Testis (tissue), 3 donors: Measurements from ENCODE around the gene LCLAT1. TPM values are rescaled to one million over a fixed set of nuclear protein-coding genes. Genes with fewer than 3 reads are reported as not detected.

Experiments used
- DNase-seq: peaks from one replicate; pipeline ENCODE4 v3.0.0-alpha.2; 2019
- H3K27ac ChIP-seq, 2 donors: fragments of 200-600 bp; sonication (generic); one replicate each; pipeline ENCODE4 v1.5.1; 2019
- H3K27me3 ChIP-seq: fragments of 200-600 bp; sonication (generic); one replicate; pipeline ENCODE4 v1.5.1; 2019
- H3K36me3 ChIP-seq: fragments of 200-600 bp; sonication (generic); one replicate; pipeline ENCODE4 v1.5.1; 2017; ENCODE audit warnings: low read depth; ENCODE audit errors: missing control alignments
- H3K4me1 ChIP-seq: fragments of 200-600 bp; sonication (generic); one replicate; pipeline ENCODE4 v1.5.1; 2019
- H3K4me3 ChIP-seq, 2 donors: fragments of 200-600 bp; sonication (generic); one replicate each; pipeline ENCODE4 v1.5.1; 2017 to 2019
- H3K9me3 ChIP-seq: fragments of 200-600 bp; sonication (generic); one replicate; pipeline ENCODE4 v1.5.1; 2017
- POLR2A ChIP-seq: fragments of 450-650 bp; IDR thresholded peaks from one replicate; pipeline ENCODE4 v1.6.1; 2017; ENCODE audit warnings: antibody characterized with exemption, mild to moderate bottlenecking, moderate library complexity
- WGBS, 2 donors: methylation state at CpG; one replicate each; pipeline ENCODE4 v1.1.5; 2018; 5-methylcytosine and 5-hydroxymethylcytosine counted together
- intact Hi-C: fragments of 100-400 bp; cut with DNase I; formaldehyde crosslinking; loops from one replicate; pipeline ENCODE4 v1.15.1; 2023; ENCODE audit warnings: low total_unique reads
- polyA plus RNA-seq: library from polyadenylated mRNA; stranded (reverse); fragments of 350-450 nt; fragmentation: Illumina TruSeq; extraction: RNeasy Lipid Tissue Mini Kit (QIAGEN cat#74804); gene quantifications from one replicate; pipeline ENCODE4 v1.2.3, GENCODE V29; 2014; ENCODE audit warnings: low read depth, low replicate concordance; ENCODE audit not compliant: insufficient read depth
- total RNA-seq, 2 donors: library from RNA; depleted of rRNA; stranded (reverse); fragments of >200 nt; gene quantifications; one replicate each; pipeline ENCODE4 v1.2.3, GENCODE V29; 2016
- TF ChIP-seq, protein P1 (sequence below), 3 experiments: fragments of 450-650 bp in 2 of 3; fragments of 200-600 bp in 1 of 3; sonication (generic) in 1 of 3; IDR thresholded peaks; one replicate each; pipeline ENCODE4 v1.5.1; 2016 to 2019; ENCODE audit warnings: antibody characterized with exemption in 3 of 3, mild to moderate bottlenecking in 2 of 3, moderate library complexity in 1 of 3

LCLAT1 gene
- total and polyA plus RNA-seq, 3 donors from 2014 or later = 11.1 to 39.4 (median 34.9) TPM

DNA sequence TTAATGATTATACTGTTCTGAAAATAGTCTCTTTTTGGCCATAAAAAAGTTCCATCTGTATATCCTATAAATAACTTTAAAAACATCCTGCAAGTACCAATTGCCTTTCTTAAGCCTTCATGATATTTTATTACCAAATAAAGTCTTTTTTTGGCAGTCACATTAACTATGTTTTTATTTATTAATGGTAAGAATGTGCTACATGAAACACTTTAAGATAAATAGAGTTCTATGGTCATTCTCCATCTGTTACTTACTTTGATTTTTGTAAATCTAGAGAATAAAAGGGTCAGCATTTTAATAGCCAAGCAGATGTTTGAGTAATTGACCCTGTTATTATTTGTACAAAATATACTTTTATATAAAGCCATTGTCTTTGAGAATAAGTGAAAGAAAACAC is 52.6 kb downstream of the LCLAT1 start:
- no peaks in the 10 kb centered on the region for H3K36me3 ChIP-seq
- no peaks in the 10 kb centered on the region for H3K4me1 ChIP-seq
- no peaks in the 10 kb centered on the region for H3K27me3 ChIP-seq
- no peak overlapping the region for H3K27ac ChIP-seq
- no peak for TF ChIP-seq POLR2A
- TF ChIP-seq, protein P1, sequence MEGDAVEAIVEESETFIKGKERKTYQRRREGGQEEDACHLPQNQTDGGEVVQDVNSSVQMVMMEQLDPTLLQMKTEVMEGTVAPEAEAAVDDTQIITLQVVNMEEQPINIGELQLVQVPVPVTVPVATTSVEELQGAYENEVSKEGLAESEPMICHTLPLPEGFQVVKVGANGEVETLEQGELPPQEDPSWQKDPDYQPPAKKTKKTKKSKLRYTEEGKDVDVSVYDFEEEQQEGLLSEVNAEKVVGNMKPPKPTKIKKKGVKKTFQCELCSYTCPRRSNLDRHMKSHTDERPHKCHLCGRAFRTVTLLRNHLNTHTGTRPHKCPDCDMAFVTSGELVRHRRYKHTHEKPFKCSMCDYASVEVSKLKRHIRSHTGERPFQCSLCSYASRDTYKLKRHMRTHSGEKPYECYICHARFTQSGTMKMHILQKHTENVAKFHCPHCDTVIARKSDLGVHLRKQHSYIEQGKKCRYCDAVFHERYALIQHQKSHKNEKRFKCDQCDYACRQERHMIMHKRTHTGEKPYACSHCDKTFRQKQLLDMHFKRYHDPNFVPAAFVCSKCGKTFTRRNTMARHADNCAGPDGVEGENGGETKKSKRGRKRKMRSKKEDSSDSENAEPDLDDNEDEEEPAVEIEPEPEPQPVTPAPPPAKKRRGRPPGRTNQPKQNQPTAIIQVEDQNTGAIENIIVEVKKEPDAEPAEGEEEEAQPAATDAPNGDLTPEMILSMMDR (IDR thresholded peaks at IDR 0.05) = no peak
- no peak for DNase-seq
- no peak overlapping the region for H3K4me3 ChIP-seq
- intact Hi-C loops = no loop called here
- H3K9me3 ChIP-seq = no peaks in the 10 kb centered on the region

DNA sequence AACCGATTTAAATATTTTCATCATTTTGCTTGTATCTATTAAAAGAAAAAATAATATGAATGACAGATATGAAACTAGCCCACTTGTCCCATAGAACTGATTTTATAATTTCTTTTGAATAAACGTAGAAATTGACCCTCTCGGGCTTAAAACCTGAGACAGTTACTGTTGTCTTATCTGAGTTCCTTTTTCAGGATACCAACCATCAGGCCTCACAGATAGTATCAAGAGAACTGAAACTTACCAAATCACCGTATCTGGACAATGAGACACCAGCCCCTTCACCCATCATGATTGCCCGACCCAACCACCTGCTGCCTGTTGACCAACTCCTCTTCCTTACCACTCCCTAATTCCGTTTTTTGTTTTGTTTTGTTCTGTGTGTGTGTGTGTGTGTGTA is 53.7 kb downstream of the LCLAT1 start:
- Histone ChIP-seq H3K36me3 (no peaks in the 10 kb centered on the region), H3K27ac (no peak overlapping the region), H3K4me1 (no peaks in the 10 kb centered on the region), H3K27me3 (no peaks in the 10 kb centered on the region), H3K9me3 (no peaks in the 10 kb centered on the region), H3K4me3 (no peak overlapping the region)
- intact Hi-C loops = no loop called here
- TF ChIP-seq, protein P1 (IDR thresholded peaks at IDR 0.05) = no peak
- no peak for TF ChIP-seq POLR2A
- DNase-seq = no peak
- 97 to 99% methylated on average over 6 of the region's 6 CpGs for WGBS, 2 donors

DNA sequence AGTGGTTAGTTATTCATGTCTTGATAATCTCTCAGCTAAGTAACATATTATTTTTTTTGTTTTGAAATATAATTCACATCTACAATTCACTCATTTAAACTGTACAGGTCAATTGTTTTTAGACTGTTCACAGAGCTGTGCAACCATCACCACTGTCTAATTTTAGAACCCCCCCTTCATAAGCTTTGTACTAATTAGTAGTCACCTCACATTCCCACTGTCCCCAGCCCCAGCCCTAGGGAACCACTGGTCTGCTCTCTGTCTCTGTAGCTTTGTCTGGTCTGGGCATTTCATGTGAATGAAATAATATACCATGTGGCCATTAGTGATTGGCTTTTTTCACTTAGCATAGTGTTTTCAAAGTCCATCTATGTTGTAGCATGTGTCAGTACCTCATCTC is 55.3 kb downstream of the LCLAT1 start:
- no peaks in the 10 kb centered on the region for H3K27me3 ChIP-seq
- no peaks in the 10 kb centered on the region for H3K4me1 ChIP-seq
- H3K9me3 ChIP-seq = no peaks in the 10 kb centered on the region
- TF ChIP-seq, protein P1 (IDR thresholded peaks at IDR 0.05) = no peak
- no peak for TF ChIP-seq POLR2A
- H3K4me3 ChIP-seq = no peak overlapping the region
- intact Hi-C loops = no loop called here
- no peaks in the 10 kb centered on the region for H3K36me3 ChIP-seq
- H3K27ac ChIP-seq = no peak overlapping the region
- DNase-seq = no peak

DNA sequence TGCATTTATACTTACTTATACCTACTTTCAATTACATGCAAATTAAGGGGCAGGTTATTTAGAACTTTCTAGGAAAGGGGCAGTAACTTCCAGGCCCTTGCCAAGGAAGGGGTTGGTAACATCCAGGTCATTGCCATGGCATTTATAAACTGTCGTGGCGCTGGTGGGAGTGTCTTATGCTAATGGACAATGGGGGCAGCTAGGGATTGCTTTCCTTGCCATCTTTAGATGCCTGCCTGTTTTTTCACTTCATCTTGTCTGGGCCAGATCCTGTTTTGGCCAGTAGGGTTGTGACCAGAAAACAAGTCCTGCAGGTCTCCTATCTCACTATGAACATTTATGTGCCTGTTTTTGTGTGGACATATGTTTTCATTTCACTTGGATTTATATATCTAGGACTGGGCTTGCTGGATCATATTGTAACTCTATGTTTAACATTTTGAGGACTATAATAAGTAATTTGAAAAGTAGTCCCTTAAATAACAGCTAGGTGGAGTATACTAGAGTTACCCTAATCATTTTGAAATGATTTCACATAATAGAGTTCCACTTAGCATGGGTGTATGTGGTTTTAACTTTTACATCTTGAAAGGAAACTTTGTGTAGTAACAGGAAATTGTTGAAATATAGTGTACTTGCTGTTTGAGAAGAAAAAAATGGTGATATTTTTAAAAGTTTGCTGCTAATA is 56.1 kb downstream of the LCLAT1 start:
- intact Hi-C loops = no loop called here
- no peak overlapping the region for H3K4me3 ChIP-seq
- no peaks in the 10 kb centered on the region for H3K9me3 ChIP-seq
- TF ChIP-seq, protein P1 (IDR thresholded peaks at IDR 0.05) = peak in 1 of 3 experiments; percentile 16
- TF ChIP-seq POLR2A = no peak
- no peak for DNase-seq
- H3K36me3 ChIP-seq = no peaks in the 10 kb centered on the region
- no peak overlapping the region for H3K27ac ChIP-seq
- 88 to 92% methylated on average over 2 of the region's 2 CpGs for WGBS, 2 donors
- H3K4me1 ChIP-seq = no peaks in the 10 kb centered on the region
- no peaks in the 10 kb centered on the region for H3K27me3 ChIP-seq

DNA sequence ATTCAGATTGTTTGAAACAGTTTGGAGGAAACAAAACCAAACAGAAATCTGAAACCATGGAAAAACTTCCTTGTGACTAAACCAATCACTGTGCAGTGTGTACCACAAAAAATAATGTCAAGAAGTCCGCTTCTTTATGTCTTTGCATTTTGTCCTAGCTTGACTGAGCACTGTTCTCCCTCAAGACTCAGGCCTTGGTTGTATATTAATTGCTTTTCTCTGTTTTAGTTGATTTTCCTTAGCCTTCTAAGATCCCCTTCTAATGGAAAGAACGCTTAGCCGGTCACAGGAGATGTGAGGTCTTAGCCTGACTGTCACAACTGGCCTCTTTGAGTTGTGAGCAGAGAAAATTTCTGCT is 56.6 kb downstream of the LCLAT1 start:
- Histone ChIP-seq H3K27ac (peak overlapping the region in 1 of 2 donors; percentile 19), H3K4me1 (no peaks in the 10 kb centered on the region), H3K36me3 (no peaks in the 10 kb centered on the region), H3K27me3 (no peaks in the 10 kb centered on the region), H3K9me3 (no peaks in the 10 kb centered on the region), H3K4me3 (no peak overlapping the region)
- TF ChIP-seq POLR2A = no peak
- TF ChIP-seq, protein P1 (IDR thresholded peaks at IDR 0.05) = no peak
- no peak for DNase-seq
- intact Hi-C loops = no loop called here
- 64 to 67% methylated on average over 3 of the region's 3 CpGs for WGBS, 2 donors
